Kidney (tissue), 14 donors: ENCODE measurements around the gene FADS2. TPM values are rescaled to one million over a fixed set of nuclear protein-coding genes. Genes with fewer than 3 reads are reported as not detected.
A peak's percentile ranks its signal among the peaks of the same experiment; 100 is the strongest.

Experiments
- DNase-seq, 5 donors: peaks; one replicate each; pipeline ENCODE4 v3.0.0-alpha.2; 2013 to 2020
- FAIRE-seq: peaks from 2 replicates; lab custom pipeline; 2012; peaks lifted over from hg19 to GRCh38; lab: Jason Lieb, UNC
- H3K27ac ChIP-seq, 2 donors: one replicate each; pipeline ENCODE4 v1.7.0; 2013; ENCODE audit warnings: low read depth in 2 of 2, low read length in 2 of 2, inconsistent platforms in 1 of 2
- H3K27me3 ChIP-seq: one replicate; pipeline ENCODE4 v1.7.1; 2013; ENCODE audit warnings: low read length, inconsistent platforms; ENCODE audit not compliant: control insufficient read depth, insufficient read depth
- H3K36me3 ChIP-seq, 3 donors: one replicate each; pipeline versions ENCODE4 v1.7.0 to v1.7.1; 2013; ENCODE audit warnings: low read length in 3 of 3, control low read depth in 1 of 3, inconsistent platforms in 1 of 3; ENCODE audit not compliant: insufficient read depth in 3 of 3, control insufficient read depth in 2 of 3
- H3K4me1 ChIP-seq, 3 donors: one replicate each; pipeline versions ENCODE4 v1.7.0 to v1.7.1; 2013; ENCODE audit warnings: low read length in 3 of 3, inconsistent platforms in 1 of 3, low read depth in 1 of 3; ENCODE audit not compliant: control insufficient read depth in 2 of 3, insufficient read depth in 2 of 3
- H3K4me3 ChIP-seq, 3 donors: one replicate each; pipeline versions ENCODE4 v1.7.0 to v1.8.1; 2013; ENCODE audit warnings: low read length in 3 of 3, control low read depth in 1 of 3, inconsistent platforms in 1 of 3
- H3K9ac ChIP-seq, 3 donors: one replicate each; pipeline versions ENCODE4 v1.7.0 to v1.7.1; 2013; ENCODE audit warnings: low read length in 3 of 3, control low read depth in 1 of 3, inconsistent platforms in 1 of 3
- H3K9me3 ChIP-seq, 3 donors: one replicate each; pipeline versions ENCODE4 v1.7.0 to v1.7.1; 2013; ENCODE audit warnings: low read length in 3 of 3, control low read depth in 1 of 3, inconsistent platforms in 1 of 3; ENCODE audit not compliant: control insufficient read depth in 2 of 3, insufficient read depth in 1 of 3
- CTCF ChIP-seq: IDR thresholded peaks from 3 replicates; pipeline ENCODE4 v1.5.1; 2012; ENCODE audit warnings: mild to moderate bottlenecking, moderate library complexity, borderline replicate concordance; ENCODE audit not compliant: insufficient read depth; ENCODE audit errors: extremely low read depth
- intact Hi-C: fragments of 100-400 bp; cut with DNase I; formaldehyde crosslinking; loops from one replicate; pipeline ENCODE4 v1.11.1; 2022
- polyA plus RNA-seq: library from polyadenylated mRNA; stranded (reverse); fragments of 350-450 nt; fragmentation: Illumina TruSeq; extraction: RNeasy Lipid Tissue Mini Kit (QIAGEN cat#74804); gene quantifications from one replicate; pipeline ENCODE4 v1.2.3, GENCODE V29; 2014; ENCODE audit warnings: low read depth, low replicate concordance; ENCODE audit not compliant: insufficient read depth
- total RNA-seq: library from RNA; stranded (reverse); fragmentation: NEBNext Ultra II Directional; extraction: Animal tissue kit (Norgen Biotek cat#: 25700); gene quantifications from one replicate; pipeline ENCODE4 v1.2.1, GENCODE V29; 2021
- donor health status: control.
- donor health status: control.
- donor health status: control.
- donor health status: control.
- donor health status: control.
- donor health status: DM: yes; HTN: yes; CAD: no.
- donor health status: Normal renal cell carcinoma (clear cell type).

FADS2 gene
- total and polyA plus RNA-seq, 2 donors from 2014 or later: 9.8 to 49.2 TPM

- Histone ChIP-seq H3K27me3 (no peaks in the 10 kb centered on the region), H3K9ac (no peak overlapping the region), H3K4me3 (no peak overlapping the region), H3K4me1 (peaks cover 0 to 13% (median 12%) of the 10 kb centered on the region in 3 donors), H3K9me3 (no peaks in the 10 kb centered on the region), H3K36me3 (no peaks in the 10 kb centered on the region), H3K27ac (no peak overlapping the region)
- no peak for TF ChIP-seq CTCF
- intact Hi-C loops: no loop called here
- no peak for FAIRE-seq
- no peak for DNase-seq
Observed at GRCh38 chr11:61885784-61886580, 57.9 kb downstream of the FADS2 start.

- no peak for FAIRE-seq
- intact Hi-C loops: no loop called here
Observed at GRCh38 chr11:61886643-61887042, 58.5 kb downstream of the FADS2 start.

GRCh38 chr11:61887839-61888494 is 59.9 kb downstream of the FADS2 start:
- Histone ChIP-seq H3K27me3 (no peaks in the 10 kb centered on the region), H3K9me3 (no peaks in the 10 kb centered on the region), H3K36me3 (no peaks in the 10 kb centered on the region), H3K27ac (peak overlapping the region in 1 of 2 donors; percentile 59), H3K9ac (no peak overlapping the region), H3K4me3 (no peak overlapping the region), H3K4me1 (peaks cover 0 to 13% (median 13%) of the 10 kb centered on the region in 3 donors)
- FAIRE-seq: no peak
- peak in 1 of 5 donors; percentile 93 for DNase-seq
- TF ChIP-seq CTCF: no peak
- intact Hi-C loops: no loop called here

More at GRCh38 chr11:61886643-61887042, 58.5 kb downstream of the FADS2 start:
- Histone ChIP-seq H3K9ac (no peak overlapping the region), H3K9me3 (no peaks in the 10 kb centered on the region), H3K4me1 (peaks cover 0 to 13% (median 13%) of the 10 kb centered on the region in 3 donors), H3K27ac (no peak overlapping the region), H3K27me3 (no peaks in the 10 kb centered on the region), H3K4me3 (no peak overlapping the region), H3K36me3 (no peaks in the 10 kb centered on the region)
- DNase-seq: no peak
- no peak for TF ChIP-seq CTCF
